Nucleus accumbens (tissue), 56 donors: ENCODE data around the gene PLEKHM2.
"Not testable (repeated sequence)": the region's sequence is repeated elsewhere in the genome, so short reads cannot be mapped to it uniquely, and the experiment has no call there.

ENCODE experiments used
- DNase-seq, 56 donors: peaks; one replicate each; lab custom pipeline; 2025; lab: John Stamatoyannopoulos, UW

Gene PLEKHM2, protein sequence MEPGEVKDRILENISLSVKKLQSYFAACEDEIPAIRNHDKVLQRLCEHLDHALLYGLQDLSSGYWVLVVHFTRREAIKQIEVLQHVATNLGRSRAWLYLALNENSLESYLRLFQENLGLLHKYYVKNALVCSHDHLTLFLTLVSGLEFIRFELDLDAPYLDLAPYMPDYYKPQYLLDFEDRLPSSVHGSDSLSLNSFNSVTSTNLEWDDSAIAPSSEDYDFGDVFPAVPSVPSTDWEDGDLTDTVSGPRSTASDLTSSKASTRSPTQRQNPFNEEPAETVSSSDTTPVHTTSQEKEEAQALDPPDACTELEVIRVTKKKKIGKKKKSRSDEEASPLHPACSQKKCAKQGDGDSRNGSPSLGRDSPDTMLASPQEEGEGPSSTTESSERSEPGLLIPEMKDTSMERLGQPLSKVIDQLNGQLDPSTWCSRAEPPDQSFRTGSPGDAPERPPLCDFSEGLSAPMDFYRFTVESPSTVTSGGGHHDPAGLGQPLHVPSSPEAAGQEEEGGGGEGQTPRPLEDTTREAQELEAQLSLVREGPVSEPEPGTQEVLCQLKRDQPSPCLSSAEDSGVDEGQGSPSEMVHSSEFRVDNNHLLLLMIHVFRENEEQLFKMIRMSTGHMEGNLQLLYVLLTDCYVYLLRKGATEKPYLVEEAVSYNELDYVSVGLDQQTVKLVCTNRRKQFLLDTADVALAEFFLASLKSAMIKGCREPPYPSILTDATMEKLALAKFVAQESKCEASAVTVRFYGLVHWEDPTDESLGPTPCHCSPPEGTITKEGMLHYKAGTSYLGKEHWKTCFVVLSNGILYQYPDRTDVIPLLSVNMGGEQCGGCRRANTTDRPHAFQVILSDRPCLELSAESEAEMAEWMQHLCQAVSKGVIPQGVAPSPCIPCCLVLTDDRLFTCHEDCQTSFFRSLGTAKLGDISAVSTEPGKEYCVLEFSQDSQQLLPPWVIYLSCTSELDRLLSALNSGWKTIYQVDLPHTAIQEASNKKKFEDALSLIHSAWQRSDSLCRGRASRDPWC

DNA sequence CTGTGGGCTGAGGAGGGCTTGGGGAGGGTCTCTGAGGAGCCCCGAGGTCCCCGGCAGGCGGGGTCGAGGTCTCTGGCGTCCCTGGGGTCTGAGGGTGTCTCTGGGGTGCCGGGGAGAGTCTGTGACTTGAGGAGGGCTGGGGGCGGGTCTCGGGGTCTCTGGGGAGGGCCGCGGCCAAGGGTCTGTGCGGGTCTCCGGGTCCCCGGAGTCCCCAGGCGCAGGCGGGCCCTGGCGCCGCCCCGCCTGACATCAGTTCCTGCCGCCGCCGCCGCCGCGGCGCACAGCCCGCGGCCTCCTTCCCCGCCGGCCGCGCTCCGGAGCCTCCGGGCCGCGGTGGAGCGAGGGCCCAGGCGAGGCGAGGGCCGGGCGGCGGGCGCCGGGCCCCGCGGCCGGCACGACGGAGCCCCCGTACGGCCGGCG lies at the start of gene PLEKHM2:
TSS of gene PLEKHM2 (plus strand) at position 279 of the 420 bp plus-strand sequence. CDS start 239 bp downstream, outside the sequence.
- DNase-seq, result peak in 9 of 56 donors; percentile 5 to 44 (median 17)

DNA sequence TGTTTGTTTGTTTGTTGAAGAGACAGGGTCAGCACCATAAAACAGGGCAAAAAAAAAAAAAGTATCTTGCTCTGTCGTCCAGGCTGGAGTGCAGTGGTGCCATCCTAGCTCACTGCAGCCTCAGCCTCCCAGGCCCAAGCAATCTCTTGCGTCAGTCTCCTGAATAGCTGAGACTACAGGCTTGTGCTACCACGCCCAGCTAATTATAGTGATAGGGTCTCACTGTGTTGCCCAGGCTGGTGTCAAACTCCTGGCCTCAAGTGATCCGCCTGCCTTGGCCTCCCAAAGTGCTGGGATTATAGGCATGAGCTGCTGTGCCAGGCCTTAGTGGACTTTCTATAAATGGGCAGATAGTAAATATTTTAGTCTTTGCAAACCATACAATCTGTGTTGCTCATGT lies 47.7 kb upstream of the PLEKHM2 start:
- DNase-seq, result no peak

DNA sequence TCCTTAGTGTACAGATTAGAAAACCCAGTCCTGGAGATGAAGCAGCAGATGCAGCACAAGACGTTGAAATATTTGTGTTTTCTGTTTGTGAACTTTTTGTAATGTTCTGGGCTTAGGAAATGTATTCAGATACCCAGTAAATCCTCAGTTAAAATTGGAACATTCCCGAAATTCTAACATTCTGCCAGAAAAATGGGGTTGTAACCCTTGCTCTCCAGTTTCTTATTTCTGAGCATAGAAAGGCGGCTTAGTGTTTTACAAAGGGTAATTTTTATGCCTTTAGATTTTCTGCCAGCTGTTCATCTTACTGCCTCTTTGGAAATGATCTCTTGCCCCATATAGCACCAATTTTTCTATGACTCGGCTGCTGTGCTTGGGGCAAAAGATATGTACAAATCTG lies 46.3 kb upstream of the PLEKHM2 start:
- DNase-seq, result no peak

DNA sequence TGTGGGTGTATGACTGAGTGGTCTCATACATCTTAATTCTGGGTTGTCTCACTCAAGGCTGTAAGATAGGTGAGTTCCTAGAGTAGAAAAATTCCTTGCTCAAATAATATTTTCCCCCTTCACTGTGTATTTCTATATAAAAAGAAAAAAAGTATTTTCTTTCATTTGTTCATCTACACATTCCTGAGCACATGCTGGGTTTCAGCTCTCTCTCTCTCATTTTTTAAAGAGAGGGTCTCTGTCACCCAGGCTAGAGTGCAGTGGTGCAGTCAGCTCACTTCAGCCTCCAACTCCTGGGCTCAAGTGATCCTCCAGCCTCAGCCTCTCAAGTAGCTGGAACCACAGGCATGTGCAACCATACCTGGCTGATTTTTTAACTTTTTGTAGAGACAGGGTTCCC lies 44.9 kb upstream of the PLEKHM2 start:
- DNase-seq, result no peak

DNA sequence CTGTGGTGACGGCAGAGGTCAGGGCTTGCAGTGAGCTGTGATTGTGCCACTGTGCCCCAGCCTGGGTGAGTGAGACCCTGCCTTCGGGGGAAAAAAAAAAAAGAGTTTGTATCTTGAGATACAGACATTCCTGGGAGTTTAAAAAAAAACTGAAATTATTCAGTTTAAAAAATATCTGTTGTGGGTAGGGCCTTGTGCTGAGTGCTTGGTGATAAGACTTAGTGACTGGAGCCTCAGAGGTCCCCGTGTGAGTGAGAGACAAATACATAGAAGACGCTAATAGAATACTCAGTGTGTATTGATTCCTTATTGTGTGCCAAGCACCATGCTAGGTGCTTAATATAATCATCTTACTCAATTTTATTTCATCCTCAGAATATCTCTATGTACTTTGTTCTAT lies 44.2 kb upstream of the PLEKHM2 start:
- no peak for DNase-seq

DNA sequence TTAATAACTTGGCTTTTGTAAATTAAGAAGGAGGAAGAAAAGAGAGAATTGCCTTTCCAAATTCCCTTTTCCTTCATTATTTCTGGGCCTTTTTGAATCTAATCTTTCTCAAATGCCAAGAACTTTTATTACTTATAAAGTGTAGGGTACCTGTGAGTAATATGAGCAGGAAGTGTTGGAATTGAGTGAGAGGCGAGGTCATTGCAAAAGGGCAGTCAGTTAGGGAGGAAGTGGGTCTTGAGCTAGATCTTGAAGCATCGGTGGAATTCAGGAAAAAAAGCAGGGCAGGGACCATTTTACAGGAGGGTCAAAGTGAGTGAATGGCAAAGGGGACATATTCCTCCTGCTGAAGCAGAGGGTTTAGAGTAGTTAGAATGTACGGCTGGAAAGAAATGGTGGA lies 43.5 kb upstream of the PLEKHM2 start:
- DNase-seq, result no peak

DNA sequence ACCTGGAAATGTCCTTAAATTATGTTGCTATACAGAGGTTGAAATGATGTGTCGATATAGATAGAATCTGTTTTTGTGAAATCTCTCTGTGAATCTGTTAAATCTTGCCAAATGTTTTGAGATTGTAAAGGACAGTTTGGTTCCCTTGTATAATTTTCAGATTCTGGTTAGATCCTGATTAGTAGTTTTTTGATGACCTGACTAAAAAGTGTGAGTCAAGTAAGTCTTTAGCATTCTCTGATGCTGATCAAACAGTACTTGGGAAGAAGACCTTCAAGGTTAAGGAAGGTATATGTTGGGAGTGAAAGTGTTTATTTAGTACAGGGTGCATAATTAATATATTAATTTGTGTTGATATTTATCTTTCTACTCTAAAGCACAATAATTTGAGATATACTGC lies 34.2 kb upstream of the PLEKHM2 start:
- DNase-seq, result no peak

DNA sequence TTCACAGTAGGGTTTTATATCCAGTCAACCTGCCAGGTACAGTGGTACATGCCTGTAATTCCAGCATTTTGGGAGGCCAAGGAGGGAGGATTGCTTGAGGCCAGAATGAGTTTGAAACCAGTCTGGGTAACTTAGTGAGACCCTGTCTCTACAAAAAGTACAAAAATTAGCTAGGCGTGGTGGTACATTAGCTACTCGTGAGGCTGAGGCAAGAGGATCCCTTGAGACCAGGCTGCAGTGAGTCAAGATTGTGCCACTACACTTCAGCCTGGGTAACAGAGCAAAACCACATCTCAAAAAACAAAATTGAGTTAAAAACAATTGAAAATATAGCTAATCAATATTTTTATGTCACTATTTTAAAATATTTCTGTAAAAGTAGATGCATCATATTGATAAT lies 33.7 kb upstream of the PLEKHM2 start:
- no peak for DNase-seq

DNA sequence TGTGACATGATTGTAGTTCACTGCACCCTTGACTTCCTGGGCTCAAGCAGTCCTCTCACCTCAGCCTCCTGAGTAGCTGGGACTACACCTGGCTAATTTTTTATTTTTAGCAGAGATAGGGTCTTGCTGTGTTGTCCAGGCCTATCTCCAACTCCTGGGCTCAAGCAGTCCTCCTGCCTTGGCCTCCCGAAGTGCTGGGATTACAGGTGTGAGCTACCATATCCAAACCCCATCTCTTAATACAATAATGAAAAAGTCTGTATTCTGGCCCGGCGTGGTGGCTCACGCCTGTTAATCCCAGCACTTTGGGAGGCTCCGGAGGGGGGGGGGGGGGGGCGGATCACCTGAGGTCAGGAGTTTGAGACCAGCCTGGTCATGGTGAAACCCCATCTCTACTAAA lies 32.0 kb upstream of the PLEKHM2 start:
- not testable (repeated sequence) for DNase-seq

DNA sequence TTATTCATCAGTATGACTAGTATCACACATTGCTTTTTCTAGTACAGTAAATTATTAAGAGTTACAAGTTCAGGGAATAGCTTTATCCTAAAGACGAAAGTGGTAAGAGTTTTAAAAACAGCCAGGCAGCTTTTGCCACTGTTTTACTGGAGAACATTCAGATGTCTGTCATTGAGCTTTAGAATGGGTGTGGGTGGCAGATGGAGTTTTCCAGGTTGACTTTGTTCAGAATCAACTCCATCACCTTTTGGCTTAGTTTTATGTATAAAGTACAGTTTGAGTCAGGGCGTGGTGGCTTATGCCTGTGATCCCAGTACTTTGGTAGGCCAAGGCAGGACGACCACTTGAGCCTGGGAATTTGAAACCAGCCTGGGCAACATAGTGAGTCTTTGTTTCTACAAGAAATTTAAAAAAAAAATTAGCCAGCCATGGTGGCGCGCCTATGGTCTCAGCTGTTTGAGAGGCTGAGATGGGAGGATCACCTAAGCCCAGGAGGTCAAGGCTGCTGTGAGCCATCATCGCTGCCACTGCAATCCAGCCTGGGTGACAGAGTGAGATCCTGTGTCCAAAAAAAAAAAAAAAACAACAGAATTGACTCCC lies 29.9 kb upstream of the PLEKHM2 start:
- no peak for DNase-seq

DNA sequence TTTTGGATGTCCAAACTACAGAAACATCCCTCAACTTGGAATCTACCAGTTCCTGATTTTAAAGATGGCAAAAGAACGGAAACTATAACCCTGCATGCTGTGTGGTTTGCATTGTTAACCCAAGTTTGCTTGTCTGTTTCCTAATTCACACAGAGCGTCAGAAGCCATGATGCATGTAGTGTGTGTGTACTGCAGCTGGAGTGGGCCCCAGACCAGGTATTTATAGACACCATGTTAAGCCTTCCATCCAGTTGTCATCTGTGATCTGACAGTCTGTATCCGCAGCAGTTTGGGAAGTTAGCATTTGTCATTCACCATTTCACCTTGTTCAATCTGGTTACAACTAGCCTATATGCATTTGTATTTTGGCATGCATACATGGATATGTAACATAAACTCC lies 27.7 kb upstream of the PLEKHM2 start:
- DNase-seq, result no peak

DNA sequence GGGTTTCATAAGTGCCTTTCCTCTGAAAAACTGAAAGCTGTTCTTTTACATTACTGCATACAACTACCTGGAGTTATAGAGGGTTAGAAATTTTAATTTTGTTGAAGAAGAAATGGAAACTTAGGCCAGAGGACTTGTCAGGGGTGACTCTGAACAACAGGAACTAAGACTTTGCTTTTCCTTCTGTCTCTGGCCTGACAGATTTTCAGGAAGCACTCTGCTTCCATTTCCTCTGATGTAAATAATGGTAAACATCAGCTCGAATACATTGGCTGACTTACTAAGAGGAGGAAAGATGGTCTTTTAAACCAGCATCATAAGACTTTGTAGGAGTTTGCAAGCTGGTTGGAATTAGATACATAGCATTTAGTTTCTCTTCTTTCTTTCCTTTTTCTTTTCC lies 27.1 kb upstream of the PLEKHM2 start:
- DNase-seq, result no peak

DNA sequence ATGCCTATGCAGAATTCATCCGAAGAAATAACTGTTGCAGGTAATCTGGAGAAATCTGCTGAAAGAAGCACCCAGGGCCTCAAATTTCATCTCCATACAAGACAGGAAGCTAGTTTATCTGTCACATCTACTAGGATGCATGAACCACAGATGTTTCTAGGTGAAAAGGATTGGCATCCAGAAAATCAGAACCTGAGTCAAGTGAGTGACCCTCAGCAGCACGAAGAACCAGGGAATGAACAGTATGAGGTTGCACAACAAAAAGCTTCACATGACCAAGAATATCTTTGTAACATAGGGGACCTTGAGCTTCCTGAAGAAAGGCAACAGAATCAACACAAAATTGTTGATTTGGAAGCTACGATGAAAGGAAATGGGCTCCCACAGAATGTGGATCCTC lies 24.0 kb upstream of the PLEKHM2 start:
- DNase-seq, result no peak

DNA sequence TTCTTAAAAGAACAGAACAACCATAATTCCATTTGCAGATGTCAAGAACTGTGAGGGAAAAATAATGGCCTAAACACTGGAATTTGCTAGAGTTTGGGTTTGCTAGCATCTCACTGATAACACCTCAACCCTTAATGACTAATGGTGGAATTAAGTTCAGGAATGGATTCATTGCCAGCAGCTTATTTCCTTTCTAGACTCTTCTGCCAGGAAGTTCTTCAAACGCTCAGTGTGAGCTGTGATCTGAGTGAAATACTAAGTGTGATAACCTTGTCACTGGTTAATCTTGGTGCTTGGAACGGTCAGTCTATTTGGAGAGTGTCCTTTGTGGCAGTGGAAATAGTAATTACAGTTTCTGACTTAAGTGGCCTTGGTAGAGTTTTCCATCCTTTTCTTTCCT lies 21.6 kb upstream of the PLEKHM2 start:
- DNase-seq, result no peak

DNA sequence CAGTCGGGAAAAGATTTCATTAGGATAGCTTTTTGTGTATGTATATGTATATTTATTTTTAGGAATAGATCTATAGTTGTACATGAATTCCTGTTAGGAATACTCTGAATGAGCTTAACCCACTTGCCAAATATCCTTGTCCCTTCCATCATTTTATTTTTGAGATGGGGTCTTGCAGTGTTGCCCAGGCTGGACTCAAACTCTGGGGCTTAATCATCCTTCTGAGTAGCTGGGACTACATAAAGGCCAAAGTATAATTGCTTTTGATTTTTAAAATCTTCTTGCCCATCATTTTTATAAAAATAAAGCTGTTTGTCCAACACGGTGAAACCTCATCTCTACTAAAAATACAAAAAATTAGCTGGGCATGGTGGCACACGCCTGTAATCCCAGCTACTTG lies 20.2 kb upstream of the PLEKHM2 start:
- DNase-seq, result no peak

DNA sequence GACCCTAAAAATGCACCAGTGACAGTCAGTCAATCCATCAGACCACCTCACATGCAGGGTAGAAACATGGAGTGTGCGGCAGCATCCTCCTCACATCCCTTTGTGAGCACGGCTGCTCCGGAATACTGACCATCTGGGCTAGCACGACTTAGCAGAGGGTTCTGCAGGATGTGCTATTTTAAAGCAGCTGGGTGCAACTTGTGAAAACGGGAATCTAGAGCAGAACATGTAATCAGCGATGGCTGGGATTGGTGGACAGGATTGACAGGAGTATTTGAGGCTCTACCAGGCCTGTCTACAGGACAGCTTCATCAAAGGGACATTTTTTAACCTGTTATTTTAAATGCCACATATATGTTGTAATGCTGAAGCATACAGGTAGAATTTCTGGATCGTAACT lies 16.8 kb upstream of the PLEKHM2 start:
- DNase-seq, result no peak

DNA sequence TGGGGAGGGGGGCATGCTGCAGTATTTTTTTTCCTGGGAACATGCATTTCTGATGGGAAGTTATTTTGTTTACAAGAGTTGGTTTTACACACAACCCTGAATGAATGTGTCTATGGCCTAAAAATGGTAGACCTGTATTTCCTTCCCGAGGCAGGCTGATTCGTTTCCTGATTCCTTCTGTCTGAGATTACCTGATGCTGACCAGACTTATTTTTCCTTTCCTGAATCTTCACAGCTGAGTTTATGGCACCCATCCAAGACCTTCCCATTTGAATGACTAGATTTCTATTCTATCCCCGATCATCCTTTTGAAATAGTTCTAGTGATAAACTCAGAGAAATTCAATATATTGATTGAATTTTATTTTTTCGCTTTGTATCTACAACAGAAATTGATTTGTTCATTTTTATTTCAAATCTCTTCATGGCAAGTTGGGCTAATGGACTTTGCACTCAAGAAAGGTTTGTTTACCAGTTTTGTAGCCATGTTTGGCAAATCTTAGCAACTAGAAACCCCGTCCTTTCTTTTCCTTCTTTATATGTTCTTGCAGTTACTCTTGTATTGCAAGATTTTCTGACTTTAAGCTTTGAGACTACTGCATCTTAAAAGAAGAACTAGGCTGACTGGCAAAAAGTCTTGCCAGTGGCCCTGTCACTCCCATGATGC lies 15.9 kb upstream of the PLEKHM2 start:
- no peak for DNase-seq

DNA sequence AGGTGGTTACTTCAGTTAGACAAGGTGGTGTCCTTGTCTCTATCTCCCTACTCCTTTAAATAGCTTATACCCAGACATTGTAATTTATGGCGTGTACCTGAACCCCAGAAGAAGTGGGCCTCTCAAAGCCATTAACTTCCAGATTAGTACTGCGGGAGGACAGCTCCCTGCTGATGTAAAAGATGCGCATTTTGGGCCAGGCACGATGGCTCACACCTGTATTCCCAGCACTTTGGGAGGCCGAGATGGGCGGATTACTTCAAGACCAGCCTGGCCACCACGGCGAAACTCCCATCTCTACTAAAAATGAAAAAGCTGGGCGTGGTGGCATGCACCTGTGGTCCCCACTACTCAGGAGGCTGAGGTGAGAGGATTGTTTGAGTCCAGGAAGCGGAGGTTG lies 15.0 kb upstream of the PLEKHM2 start:
- DNase-seq, result no peak

DNA sequence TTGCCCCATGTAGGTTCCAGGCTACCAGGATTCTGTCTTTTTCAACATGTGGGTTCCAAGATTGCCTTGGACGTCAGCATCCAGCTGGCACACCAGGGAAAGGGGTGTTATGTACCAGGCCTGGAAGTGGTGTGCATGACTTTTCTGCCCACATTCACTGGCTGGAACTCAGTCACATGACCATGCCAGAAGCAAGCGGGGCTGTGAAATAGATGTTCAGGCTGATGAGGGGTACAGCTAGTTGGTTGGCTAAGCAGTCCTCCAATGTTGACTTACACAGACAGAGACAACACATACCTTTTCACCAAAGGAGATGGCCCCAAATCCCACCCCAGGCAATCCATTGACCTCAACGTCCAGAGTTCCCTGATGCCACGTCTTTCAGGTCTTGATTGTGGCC lies 14.3 kb upstream of the PLEKHM2 start:
- no peak for DNase-seq

DNA sequence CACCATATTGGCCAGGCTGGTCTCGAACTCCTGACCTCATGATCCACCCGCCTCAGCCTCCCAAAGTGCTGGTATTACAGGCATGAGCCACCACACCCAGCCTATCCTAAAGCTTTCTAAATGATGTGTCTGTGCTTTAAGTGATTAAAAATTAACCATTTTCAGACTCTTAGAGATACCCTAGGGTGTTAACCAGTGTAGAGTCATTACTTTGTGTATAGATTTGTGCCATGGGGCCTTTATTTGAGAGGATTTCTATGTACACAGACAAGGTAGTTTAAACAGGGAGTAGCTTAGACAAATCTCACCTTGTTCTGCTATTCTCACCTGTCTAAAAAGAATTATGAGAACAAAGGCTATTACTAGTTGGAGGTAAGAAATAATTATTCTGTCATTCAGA lies 12.7 kb upstream of the PLEKHM2 start:
- DNase-seq, result no peak
